Transverse colon (tissue), 3 donors: ENCODE results near the gene AQP6.

Source experiments
- POLR2A ChIP-seq: fragments of 450-650 bp; IDR thresholded peaks from one replicate; pipeline ENCODE4 v1.6.1; 2016; ENCODE audit warnings: antibody characterized with exemption, mild to moderate bottlenecking, moderate library complexity
- POLR2AphosphoS5 ChIP-seq, 3 donors: sonication (generic); formaldehyde crosslinking; IDR thresholded peaks; one replicate each; pipeline ENCODE4 v1.6.1; 2016; ENCODE audit warnings: antibody characterized with exemption in 3 of 3

GRCh38 chr12:49937639-49938300 is 35.0 kb upstream of the AQP6 start:
- TF ChIP-seq POLR2A = no peak
- no peak for TF ChIP-seq POLR2AphosphoS5 (IDR thresholded peaks at IDR 0.05)
